ENCODE measurements around the gene EVX2. TPM values are rescaled to one million over a fixed set of nuclear protein-coding genes. Genes with fewer than 3 reads are reported as not detected.

The EVX2 gene
- total RNA-seq, 1 experiment from 2014 or later = 0.03 TPM

DNA sequence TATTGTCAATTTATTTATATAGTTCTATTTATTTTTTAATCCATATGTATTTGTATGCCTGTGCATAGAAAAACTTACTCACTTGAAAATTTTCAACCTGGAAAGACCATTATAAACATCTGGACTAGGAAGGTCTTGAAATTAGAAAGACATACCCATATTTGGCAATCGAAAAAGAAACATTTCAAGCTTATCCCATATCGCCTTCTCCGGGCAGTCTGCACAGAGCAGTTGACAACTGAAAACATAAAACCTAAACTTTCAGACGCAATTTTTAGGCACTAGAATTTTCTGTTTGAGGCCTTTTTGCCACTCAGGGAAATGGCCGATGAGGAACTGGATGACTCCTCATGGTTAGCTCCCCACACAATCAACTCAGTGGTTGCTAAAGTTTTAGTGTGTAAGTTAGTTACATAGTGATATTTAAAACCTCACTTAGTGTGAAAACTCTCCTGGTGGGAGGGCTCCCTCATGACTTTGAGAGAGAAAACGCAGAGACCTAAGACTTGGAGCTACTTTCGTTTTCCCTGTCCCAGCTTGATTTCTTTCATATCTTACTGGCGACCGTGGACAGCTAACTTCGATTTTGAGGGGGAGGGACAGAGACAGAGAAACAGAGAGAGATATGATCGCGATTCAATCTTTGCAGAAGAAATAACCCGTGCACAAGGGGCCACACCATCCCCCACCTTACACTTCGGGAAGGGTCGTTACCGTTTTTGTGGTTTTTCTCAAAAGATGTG is 12.7 kb upstream of the EVX2 start:
- DNase-seq (ENCODE audit: low spot score) = no peak

DNA sequence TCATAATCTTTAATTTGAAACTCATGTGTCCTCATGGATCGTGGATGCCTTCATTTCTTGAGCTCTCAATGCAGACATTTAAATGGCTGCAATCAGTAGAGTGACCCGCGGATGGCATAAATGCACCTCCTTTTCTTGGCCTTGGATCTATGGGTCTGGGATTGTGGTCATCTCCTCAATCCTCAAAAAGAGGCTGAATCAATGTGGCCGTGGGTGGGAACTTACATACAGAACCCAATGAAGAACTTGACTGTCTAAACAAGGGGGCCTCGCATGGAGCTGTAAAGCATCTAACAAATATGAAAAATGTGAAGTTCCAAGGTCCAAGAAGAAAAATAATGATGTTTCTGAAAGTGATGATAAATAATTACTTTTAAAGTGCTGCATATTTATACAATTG is 11.7 kb upstream of the EVX2 start:
- DNase-seq (ENCODE audit: low spot score) = no peak

DNA sequence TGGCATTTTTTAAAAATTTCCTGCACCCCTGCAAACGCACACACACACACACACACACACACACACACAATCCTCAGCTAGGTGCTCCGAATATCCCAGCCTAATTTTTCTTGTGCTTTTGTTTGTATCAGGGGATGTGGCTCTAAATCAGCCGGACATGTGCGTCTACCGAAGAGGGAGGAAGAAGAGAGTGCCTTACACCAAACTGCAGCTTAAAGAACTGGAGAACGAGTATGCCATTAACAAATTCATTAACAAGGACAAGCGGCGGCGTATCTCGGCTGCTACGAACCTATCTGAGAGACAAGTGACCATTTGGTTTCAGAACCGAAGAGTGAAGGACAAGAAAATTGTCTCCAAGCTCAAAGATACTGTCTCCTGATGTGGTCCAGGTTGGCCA is 10.6 kb upstream of the EVX2 start:
- no peak for DNase-seq (ENCODE audit: low spot score)

DNA sequence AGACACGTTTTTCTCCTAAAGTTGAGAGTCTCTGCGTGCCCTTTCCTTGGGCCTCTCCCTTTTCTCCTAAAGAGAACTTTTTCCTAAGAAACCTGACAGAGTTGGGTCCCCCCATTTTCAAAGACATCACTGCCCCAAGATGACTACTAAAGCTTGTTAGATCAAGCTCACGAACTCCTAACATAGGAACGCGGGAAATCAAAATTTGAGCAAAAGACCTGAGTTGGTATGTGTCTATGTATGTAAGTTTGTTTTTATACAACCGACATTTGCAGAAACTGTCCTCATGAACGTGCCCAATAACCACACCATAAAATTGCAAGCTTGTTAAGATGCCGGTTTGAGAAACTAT is 10.1 kb upstream of the EVX2 start:
- no peak for DNase-seq (ENCODE audit: low spot score)

DNA sequence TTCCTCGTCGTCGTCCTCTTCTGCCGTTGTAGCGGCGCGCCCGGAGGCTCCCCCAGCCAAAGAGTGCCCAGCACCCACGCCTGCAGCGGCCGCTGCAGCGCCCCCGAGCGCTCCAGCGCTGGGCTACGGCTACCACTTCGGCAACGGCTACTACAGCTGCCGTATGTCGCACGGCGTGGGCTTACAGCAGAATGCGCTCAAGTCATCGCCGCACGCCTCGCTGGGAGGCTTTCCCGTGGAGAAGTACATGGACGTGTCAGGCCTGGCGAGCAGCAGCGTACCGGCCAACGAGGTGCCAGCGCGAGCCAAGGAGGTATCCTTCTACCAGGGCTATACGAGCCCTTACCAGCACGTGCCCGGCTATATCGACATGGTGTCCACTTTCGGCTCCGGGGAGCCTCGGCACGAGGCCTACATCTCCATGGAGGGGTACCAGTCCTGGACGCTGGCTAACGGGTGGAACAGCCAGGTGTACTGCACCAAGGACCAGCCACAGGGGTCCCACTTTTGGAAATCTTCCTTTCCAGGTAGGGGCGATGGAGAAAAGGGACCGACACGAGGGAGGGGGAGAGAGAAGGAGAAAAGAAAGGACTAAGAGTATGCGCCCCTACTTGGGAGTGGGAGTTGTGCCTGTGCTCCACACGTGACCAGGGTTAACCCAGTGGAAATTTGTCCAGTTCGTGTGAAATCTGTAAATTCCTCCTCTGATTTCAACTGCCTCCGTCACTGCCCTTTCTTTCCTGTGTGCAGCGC is 9.6 kb upstream of the EVX2 start:
- peak; percentile 33 for DNase-seq (ENCODE audit: low spot score)

DNA sequence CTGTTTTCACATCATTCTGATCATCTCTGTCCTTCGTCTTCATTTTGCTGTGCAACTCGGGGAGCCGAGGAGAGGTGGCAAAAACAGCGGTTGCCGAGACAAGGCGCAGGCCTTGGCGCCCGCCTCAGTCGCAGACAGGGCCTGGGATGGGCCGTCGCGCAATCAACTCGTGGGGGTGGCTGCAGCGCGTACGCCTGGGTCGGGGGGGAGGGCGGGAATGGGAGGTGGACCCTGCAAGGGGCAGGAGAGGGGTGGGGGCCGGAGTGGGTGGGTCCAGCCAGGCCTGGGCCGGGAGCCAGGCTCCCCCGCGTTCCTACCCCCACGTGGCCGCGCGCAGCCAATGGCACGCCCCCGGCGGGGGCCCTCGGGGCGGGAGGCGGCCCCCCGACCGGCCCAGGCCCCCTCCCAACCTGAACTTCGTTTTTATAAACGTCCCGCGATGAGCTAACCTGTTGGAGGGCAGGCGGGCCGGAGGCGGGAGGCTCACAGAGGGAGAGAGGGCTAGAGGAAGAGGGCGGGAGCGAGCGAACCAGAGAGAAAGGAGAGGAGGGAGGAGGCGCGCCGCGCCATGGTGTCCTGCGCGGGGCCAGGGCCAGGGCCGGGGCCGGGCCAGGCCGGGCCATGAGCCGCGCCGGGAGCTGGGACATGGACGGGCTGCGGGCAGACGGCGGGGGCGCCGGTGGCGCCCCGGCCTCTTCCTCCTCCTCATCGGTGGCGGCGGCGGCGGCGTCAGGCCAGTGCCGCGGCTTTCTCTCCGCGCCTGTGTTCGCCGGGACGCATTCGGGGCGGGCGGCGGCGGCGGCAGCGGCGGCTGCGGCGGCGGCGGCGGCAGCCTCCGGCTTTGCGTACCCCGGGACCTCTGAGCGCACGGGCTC is 8.7 kb upstream of the EVX2 start, which contains the start of gene HOXD13:
TSS of gene HOXD13 (plus strand) at position 452 of the 875 bp plus-strand sequence. CDS start at position 622, 170 bp downstream.
- no peak for DNase-seq (ENCODE audit: low spot score)

DNA sequence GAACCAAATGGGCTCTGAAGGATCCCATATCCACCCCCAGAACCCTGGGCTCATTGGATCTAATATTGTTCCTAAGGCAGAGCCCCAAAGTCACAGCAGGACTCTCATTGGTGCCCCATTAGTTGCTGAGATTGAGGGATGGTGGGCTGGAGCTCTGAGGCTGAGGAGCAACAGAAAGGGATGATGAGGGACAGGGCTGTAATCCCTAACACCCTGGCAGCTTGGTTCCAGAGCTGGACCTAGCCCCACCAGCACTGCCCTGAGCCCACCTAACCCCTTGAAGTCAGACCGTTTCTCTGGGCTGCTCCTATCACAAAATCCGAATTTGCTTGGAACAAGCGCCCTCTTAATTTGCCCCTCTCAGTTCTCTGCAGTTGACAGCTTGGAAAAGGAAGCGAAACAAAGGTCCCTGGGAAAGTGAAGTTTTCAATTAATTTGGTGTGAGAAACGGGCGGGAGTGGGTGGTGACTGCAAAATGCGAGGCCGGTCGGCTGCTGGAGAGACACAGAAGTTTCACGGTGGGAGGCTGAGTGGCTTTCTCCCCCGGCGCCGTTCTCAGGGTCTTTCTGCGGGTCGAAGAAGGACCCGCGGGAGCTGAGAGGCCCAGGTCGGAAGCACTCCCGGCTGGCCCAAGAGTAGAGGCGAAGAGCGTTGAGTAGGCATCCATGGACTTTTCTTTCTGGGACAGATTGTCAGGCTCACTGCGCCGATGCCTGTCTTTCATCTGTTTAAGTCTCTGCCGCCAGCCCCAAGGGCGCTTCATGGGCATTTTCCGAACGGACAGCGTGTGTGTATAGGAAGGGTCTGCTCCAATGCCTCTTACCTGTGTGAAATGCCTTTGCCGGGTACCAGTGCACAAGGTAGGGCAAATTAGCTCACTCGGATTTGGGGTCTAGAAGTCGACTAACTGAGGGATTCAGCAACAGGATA is 7.8 kb upstream of the EVX2 start:
- DNase-seq (ENCODE audit: low spot score) = no peak

DNA sequence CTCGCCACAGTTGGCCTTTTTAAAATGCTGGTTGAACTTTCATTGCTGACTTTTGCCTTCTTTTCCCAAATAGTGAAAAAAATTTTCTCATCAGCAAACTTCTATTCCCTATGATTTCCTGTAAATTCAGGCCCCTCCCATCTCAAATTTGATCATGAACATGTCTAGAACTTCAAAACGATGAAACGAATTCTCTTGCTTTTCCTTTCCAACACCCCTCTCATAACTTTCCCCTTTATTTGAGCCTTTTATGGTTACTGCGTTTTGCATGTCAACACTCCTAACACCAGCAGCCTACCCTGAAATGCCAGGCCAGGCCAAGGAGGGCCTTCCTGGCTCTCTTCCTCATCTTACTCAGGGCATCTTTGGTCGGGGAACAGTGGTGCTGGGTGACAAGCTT is 7.1 kb upstream of the EVX2 start:
- no peak for DNase-seq (ENCODE audit: low spot score)

DNA sequence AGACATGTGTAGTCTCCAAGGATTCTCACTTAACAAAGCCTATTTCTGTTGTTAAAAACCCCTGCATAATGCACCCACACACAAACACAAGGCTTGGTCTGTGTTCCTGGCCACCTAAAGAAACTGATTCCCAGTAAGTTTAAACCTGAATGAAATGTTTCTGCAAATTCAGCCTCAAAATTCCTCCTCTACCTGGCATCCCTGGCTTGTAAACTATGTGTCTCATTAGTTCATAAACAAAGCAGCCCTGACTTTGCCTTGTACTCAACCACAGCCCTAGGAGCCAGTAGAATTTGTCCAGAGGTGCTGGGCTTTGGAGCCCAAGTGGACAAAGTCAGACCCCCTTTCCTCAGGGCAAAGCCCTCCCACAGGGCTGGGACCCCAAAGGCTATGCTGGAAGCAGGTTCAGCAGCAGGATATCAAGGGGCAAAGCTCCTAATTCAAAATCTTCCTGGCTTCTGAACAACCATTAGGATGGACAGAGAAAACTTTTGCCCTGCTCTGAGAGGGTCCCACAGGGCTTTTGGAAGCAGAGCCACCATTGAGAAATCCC is 6.2 kb upstream of the EVX2 start:
- DNase-seq (ENCODE audit: low spot score) = no peak

DNA sequence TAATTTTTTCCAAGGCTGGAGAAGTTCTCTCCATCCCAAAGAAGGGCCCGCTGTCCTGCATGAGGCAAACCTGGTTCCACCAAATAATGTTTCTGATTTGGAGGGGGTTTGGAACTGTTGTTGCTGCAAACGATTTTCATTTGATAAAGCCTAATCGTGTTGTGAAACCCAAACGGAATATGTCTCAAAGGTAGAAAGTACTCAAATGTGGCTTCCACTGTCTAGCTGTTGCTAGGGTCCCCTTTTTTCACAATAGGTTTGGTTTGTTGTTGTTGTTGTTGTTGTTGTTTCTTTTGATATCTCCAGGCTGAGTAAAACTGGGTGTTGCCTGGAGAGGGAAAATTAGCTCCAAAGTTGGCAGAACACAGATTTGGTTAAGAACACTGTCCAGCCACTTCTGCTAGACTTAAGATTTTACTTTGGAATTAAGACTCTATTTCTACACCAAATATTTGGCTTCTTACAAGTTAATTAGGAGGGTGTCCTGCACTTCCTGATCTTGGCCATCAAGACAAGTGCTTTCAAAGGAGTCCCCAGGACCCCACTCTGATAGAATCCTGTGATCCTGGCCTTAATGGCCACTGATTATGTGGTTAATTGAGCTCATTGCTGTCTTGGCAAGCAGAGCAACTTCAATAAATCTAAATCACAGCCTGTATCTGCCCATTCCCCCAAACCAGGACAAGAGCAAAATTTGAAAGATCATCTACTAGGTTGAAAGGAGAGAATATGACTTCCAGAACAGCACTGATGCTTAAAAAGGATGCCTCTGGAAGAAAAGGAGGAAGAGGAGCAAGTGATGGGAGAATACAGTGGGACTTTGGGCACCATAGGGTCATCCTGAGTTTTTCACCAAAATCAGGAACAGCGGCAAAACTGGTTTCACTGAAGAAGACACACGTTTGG is 5.4 kb upstream of the EVX2 start:
- DNase-seq (ENCODE audit: low spot score) = no peak

DNA sequence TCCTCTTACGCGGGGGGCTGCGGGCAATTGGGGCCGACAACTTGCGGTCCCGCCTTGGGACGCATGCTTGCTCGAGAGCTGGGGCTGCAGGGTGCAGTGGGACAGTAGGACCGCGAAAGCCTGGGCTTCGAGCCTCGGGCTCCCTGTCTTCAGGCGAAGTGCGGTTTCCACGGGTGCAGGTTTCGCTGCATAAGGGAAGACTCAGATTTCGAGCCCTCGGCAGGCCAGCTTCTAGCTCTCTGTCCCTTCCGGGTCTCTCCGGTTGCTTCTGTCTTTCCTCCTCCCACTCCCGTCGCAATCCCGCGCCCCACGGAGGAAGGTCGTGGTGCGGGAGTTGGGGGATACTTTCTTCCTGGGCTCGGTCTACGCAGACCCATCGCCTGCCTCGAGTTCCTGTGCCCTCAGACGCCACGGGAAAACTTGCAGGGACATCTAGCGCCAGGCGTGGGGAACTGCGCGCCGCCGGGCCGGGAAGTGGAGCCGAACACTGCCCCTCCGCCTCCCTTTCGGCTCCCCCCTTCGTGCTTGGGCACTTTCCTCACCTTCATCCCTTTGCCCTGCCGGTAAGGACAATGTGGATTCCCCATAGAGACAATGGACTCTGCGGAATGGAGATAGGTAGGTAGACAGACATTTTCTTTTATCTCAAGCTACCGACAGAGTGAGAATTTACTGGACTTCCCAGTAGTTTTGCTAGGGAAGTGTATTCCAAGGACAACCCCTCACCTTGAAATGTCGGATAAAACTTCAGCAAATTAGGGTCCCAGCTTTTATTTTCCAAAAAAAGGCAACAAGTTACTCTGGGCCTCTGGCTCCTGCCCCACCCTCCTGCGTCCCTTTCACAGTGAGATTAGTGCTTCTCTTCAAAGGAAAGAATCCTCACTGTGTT is 4.5 kb upstream of the EVX2 start:
- DNase-seq (ENCODE audit: low spot score) = peak; percentile 55

DNA sequence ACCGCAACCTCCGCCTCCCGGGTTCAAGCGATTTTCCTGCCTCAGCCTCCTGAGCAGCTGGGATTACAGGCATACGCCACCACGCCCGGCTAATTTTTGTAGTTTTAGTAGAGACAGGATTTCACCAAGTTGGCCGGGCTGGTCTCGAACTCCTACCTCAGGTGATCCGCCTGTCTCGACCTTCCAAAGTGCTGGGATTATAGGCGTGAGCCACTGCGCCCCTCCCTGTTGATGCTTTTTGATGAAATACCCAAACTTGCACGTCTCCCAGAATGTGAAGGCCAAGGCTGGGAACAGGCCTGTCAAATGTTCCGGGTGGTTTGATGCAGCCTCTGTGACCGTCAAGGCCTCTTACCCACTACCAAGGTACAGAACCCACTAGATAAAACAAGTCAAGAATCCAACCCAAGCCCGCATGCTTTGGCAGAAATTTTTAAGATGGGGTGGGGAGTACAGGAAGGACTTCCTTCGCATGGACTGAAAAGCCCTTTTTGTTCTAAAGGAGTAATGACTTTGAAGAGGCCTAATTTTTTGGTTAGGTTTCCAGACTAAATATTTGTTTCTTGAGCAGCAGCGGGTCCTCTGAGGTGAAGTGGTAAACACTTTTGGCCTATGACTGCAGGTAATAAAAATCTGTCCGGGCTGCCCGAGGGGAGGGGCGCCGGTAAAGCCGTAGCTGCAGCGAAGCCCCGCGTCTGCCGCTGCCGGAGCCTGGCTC is 3.7 kb upstream of the EVX2 start:
- no peak for DNase-seq (ENCODE audit: low spot score)

DNA sequence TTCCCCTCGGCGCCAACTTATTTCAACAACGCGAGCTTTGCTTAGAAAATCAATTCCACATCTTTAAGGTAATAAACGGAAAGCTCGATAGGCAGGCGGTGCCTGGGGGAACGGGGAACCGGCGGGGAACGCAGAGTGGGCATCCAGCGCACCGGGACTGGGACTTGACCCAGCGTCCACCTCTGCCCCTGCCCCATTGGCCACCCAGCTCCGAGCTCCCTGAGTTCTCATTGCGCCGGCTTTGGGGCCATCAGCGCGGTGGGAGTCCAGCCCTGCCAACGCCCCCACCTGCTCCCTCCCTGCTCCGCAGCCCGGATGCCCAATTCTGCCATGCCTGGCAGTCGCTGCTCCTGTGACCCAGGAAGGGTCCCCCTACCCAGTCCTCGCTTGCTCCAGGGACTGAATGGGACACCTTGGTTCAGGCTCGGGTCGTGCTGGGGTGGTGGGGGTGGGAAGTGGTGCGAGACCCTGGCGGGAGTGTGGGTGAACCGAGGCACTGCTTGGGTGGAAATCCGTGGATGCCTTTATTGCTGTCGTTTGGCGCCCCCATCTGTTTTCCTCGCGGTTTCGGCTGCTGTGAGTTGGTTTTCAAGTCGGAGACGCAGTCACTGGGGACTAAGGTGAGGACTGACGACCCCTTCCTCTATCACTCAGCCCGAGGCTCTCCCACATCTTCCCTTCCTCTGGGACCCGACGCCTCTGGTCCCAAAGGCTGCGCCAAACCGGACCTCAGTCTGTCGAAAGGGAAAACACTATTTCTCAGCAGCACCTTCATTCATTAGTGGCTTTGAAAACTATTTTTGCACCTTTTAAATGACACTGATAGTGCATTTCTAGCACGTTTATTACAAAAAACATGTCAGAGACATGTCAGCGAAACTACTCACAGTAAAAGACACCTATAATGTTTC is 2.4 kb upstream of the EVX2 start:
- peak; percentile 36 for DNase-seq (ENCODE audit: low spot score)

DNA sequence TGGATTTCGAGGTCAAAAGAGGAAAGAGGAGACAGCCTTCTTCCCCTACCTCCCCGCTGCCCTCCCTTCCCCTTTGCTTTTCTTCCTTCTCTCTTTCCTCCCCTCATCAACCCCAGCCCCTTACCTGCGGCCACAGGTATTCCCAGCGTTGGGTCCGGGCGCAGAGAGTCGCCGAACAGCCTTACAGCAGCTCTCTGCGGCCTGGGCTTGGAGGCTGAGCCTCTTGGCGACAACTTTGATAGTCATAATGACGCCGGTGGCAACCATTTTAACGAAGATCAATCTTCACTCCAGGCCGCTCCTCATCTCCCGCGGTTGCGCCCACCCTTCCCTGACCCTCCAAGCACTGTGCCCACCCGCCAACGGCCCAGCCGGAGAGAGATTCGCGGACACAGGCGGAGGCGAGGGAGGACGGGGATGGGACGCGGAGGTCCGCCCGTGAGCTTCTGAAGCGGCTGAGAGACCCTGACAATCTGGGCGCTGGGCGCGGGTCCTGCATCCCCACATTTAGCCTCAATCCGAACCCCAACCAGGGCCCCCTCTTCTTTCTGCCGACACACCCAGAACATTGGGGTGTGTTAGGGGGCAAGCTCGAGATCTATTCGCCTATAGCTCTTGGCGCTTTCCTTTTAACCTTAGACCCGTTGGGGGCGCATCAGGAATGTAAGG is 1.5 kb upstream of the EVX2 start:
- DNase-seq (ENCODE audit: low spot score) = no peak

DNA sequence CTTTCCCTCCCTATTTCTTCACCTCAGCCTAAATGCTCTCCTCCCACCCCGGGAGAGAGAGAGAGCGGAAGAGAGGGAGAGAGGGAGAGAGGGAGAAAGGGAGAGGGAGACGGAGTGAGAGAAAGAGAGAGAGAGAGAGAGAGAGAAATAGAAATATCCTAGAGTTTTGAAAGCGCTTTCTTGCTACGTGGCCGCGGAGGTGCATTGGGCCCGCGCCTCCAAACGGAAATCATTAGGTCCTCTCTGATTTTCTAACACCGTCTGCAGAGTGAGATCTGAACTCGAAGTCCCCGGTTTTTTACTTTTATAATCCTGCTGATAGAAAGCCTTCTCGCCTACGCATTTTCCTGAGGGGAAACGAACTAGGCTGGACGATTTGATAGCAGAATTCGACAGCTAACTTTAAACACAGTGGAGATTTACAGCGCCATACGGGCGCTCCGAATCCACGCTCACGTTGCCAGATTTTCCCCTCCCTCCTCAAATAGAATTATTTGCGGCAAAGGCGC is 903 bp upstream of the EVX2 start:
- DNase-seq (ENCODE audit: low spot score) = no peak
